ENCODE data around the gene CCDC106.

Gene CCDC106

GRCh38 chr19:55616395-55616875, 31.6 kb upstream of the CCDC106 start:
- ChIA-PET CTCF (no interaction called here), POLR2A (ENCODE audit: low non-redundant PET) (no interaction called here)
- DNase-seq (ENCODE audit: low spot score): no peak
- no peak overlapping the region for H3K27ac ChIP-seq
- TF ChIP-seq, protein P1, sequence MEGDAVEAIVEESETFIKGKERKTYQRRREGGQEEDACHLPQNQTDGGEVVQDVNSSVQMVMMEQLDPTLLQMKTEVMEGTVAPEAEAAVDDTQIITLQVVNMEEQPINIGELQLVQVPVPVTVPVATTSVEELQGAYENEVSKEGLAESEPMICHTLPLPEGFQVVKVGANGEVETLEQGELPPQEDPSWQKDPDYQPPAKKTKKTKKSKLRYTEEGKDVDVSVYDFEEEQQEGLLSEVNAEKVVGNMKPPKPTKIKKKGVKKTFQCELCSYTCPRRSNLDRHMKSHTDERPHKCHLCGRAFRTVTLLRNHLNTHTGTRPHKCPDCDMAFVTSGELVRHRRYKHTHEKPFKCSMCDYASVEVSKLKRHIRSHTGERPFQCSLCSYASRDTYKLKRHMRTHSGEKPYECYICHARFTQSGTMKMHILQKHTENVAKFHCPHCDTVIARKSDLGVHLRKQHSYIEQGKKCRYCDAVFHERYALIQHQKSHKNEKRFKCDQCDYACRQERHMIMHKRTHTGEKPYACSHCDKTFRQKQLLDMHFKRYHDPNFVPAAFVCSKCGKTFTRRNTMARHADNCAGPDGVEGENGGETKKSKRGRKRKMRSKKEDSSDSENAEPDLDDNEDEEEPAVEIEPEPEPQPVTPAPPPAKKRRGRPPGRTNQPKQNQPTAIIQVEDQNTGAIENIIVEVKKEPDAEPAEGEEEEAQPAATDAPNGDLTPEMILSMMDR (conservative IDR thresholded peaks at IDR 0.05; ENCODE audit: low read depth): no peak

DNA sequence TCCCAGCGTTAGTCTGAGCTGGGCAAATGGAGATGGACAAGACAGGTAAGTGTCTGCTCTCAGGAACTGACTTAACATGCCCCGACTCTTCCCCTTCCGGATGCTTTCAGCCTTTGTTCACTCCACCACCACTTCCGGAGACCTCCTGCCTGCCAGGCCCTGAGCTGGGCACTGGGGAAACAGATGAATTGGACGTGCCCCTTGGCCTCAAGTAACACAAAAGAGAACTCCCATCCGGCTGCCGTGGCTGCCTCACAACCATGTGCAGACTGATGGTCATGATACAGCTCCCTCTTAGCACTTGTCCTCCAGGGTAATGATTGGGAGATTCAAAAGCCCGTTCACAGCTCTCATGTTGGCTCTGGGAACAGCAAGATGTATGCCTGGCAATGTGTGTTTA, 30.6 kb upstream of the CCDC106 start:
- peak overlapping the region; percentile 33; the same call in 1 of the 2 replicates for H3K27ac ChIP-seq
- CTCF ChIA-PET: interaction anchor here (0.5 to 1.1 kb wide), 2 partner anchors 11 to 28 kb away, joined by 3 to 4 read pairs; no protein-coding TSS in a partner anchor
- DNase-seq (ENCODE audit: low spot score): no peak
- TF ChIP-seq, protein P1 (conservative IDR thresholded peaks at IDR 0.05; ENCODE audit: low read depth): no peak
- POLR2A ChIA-PET (ENCODE audit: low non-redundant PET): no interaction called here

DNA sequence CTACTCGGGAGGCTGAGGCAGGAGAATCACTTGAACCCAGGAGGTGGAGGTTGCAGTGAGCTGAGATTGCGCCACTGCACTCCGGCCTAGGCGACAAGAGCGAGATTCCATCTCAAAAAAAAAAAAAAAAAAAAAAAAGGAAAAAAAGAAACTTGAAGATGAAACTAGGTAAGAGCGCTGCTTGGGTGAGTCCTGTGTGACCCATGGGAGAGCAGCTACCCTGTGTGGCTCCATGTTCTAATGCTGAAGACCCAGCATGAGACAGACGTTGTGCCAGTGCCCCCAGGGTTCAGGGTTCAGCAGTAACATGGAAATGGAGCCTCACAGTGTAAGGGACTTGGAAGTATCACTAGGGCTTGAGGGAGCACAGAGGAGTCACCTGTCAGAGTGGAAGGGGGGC, 29.6 kb upstream of the CCDC106 start:
- ChIA-PET POLR2A (ENCODE audit: low non-redundant PET) (no interaction called here), CTCF (interaction anchor here (0.6 kb wide), 1 partner anchor 36 kb away, joined by 3 read pairs; no protein-coding TSS in a partner anchor)
- no peak for DNase-seq (ENCODE audit: low spot score)

DNA sequence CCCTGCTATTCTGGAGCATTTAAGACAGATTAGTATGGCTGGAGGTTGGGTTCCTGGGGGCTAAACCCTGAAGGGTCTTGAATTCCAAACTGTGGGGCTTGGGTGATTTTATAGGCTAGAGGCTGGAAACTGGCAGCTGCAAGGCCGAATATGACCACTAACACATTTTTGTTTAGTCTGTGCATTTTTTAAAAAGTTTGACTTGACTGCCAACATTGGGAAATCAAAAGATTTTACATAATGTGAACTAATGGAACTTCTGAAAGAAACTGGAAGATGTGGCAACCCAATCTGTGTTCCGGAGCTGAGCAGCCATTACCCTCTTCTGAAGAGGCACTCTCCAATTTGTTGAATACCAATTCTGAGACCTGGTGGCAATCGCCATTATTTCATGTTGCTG, 28.7 kb upstream of the CCDC106 start:
- CTCF ChIA-PET: interaction anchor here (1.2 kb wide), 1 partner anchor 13 kb away, joined by 5 read pairs; no protein-coding TSS in a partner anchor
- POLR2A ChIA-PET (ENCODE audit: low non-redundant PET): no interaction called here
- H3K27ac ChIP-seq: peak overlapping the region; percentile 21; the same call in 1 of the 2 replicates
- TF ChIP-seq, protein P1 (conservative IDR thresholded peaks at IDR 0.05; ENCODE audit: low read depth): no peak
- DNase-seq (ENCODE audit: low spot score): no peak

More for the DNA sequence above, 29.6 kb upstream of the CCDC106 start:
- TF ChIP-seq, protein P1 (conservative IDR thresholded peaks at IDR 0.05; ENCODE audit: low read depth): no peak
- H3K27ac ChIP-seq: peak overlapping the region; percentile 21

- no peak for DNase-seq (ENCODE audit: low spot score)
- ChIA-PET POLR2A (ENCODE audit: low non-redundant PET) (no interaction called here), CTCF (interaction anchor here (0.8 kb wide), 1 partner anchor 12 kb away, joined by 5 read pairs; no protein-coding TSS in a partner anchor)
- TF ChIP-seq, protein P1 (conservative IDR thresholded peaks at IDR 0.05; ENCODE audit: low read depth): no peak
- H3K27ac ChIP-seq: 0 out of 2 replicates have a peak overlapping the region, but pooled peaks have one; percentile 5
These were observed 27.4 kb upstream of the CCDC106 start for GRCh38 chr19:55620410-55621204.

- no peak for DNase-seq (ENCODE audit: low spot score)
- ChIA-PET POLR2A (ENCODE audit: low non-redundant PET) (no interaction called here), CTCF (no interaction called here)
- H3K27ac ChIP-seq: 0 out of 2 replicates have a peak overlapping the region, but pooled peaks have one; percentile 5
- TF ChIP-seq, protein P1 (conservative IDR thresholded peaks at IDR 0.05; ENCODE audit: low read depth): no peak
These were observed 26.8 kb upstream of the CCDC106 start for GRCh38 chr19:55621205-55621672.
